GM21825 (cell line): ENCODE data around the gene CLPTM1L.
"Not testable (repeated sequence)": the region's sequence is repeated elsewhere in the genome, so short reads cannot be mapped to it uniquely, and the experiment has no call there.

Source experiments
- ATAC-seq: cut with Tn5 transposase; IDR thresholded peaks from one replicate; pipeline ENCODE4 v1.9.1; 2021; ENCODE audit warnings: mild to moderate bottlenecking, moderate library complexity; ENCODE audit not compliant: unreplicated experiment

CLPTM1L gene

DNA sequence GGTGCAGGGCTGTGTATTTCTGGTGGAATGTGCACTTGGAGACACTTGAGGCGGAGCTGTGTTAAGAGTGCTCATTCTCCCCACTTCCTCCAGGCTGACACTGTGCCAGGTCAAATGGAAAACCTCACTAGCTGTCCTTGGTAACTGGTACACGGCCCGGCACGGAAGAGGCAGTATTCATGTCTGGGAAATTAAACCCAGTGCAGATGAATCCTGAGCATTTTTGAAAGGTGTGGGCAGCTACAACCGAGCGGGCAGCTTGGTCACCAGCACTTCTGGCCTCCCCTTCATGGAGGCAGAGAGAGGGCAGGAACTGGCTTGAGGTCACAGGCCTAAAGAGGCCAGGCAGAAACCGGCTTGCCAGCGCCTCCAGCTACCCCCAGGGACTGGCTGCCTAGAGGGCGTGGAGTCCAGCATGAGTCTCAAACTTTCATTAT, 1.6 kb downstream of the CLPTM1L start:
- ATAC-seq = no peak

DNA sequence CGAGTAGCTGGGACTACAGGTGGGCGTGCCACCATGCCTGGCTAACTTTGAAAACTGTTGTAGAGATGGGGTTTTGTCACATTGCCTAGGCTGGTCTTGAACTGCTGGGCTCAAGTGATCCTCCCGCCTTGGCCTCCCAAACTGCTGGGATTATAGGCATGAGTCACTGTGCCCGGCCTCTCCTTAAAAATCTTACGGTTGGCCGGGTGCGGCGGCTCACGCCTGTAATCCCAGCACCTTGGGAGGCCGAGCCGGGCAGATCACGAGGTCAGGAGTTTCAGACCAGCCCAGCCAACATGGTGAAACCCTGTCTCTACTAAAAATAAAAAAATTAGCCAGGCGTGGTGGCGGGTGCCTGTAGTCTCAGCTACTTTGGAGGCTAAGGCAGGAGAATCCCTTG, 2.2 kb downstream of the CLPTM1L start:
- not testable (repeated sequence) for ATAC-seq

DNA sequence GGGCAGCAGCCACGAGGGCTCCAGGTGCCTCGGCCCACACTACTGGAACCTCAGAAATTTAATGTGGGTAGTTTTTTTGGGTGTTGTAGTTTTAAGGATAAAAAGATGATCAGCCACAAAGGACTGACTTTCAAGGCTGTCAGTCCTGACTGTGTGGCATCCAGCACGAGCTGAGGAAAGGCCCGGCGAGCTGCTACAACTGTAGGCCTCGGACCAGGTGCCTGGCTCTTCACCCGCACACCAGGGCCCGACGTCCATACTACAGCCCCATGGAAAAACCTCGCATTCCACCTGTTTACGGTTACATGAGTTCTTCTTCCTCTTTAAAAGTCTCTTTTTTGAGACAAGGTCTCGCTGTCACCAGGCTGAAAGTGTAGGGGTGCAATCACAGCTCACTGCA, 2.6 kb downstream of the CLPTM1L start:
- no peak for ATAC-seq

DNA sequence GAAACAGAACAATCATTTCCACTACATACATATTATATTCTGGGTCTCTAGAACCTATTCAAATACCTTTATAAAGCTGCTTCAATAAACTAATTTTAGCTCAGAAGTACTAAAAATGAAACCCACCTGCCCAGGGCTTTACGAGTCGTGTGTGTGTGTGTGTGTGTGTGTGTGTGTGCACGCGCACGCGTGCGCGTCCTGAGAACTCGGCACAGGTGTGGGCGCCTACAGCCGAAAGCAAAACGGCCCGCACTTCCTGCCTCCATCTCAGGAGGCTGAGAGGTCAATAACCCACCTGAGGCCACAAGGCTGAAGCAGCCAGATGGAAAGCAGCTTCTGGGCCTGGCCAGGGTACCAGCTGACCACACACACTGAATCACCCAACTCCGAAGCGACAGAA, 3.0 kb downstream of the CLPTM1L start:
- ATAC-seq = no peak

DNA sequence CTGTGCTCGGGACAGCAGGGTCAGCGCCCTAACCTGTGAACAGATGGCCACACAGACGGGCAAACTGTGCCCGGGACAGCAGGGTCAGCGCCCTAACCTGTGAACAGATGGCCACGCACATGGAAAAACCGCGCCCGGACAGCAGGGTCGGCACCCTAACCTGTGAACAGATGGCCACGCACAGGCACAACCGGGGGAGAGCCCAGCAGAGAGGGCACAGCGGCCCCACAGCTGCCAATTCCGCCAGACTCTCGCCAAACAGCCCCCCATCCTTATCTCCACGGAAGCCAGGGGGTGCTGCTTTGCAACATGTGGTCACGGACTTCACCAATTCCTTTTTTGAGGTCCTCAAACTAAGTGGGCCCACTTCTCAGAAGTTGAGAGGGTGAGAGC, 5.1 kb downstream of the CLPTM1L start:
- ATAC-seq = not testable (repeated sequence)

DNA sequence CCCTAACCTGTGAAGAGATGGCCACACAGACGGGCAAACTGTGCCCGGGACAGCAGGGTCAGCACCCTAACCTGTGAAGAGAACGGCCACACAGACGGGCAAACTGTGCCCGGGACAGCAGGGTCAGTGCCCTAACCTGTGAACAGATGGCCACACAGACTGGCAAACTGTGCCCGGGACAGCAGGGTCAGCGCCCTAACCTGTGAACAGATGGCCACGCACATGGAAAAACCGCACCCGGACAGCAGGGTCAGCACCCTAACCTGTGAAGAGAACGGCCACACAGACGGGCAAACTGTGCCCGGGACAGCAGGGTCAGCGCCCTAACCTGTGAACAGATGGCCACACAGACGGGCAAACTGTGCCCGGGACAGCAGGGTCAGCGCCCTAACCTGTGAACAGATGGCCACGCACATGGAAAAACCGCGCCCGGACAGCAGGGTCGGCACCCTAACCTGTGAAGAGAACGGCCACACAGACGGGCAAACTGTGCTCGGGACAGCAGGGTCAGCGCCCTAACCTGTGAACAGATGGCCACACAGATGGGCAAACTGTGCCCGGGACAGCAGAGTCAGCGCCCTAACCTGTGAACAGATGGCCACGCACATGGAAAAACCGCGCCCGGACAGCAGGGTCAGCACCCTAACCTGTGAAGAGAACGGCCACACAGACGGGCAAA, 5.6 kb downstream of the CLPTM1L start:
- ATAC-seq = not testable (repeated sequence)

DNA sequence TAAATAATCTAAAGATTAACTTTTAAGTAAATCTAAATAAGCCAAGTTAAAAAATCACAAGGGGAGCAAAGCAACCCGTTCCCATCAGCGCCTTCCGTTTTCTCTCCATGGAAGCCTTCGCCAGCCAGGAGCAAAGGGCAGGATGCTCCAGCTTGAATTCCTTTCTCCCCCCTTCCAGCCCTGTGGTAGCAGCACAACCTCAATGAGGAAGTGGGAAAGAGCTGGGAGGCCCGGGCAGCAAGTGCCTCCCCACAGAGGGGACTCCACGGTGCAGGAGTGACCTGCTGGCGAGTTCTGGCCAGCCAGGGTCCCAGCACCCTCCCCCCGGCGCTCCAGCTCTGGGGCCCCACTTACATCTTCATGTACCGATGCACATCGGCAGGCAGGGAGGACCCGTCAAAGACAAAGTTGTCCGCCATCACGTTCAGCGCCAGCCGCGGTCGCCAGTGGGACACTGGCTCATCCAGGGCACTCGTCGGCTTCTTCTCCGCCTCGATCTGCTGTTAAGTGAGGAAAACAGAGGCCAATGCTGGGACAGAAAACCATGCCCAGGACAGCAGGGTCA, 6.3 kb downstream of the CLPTM1L start:
- ATAC-seq = no peak

DNA sequence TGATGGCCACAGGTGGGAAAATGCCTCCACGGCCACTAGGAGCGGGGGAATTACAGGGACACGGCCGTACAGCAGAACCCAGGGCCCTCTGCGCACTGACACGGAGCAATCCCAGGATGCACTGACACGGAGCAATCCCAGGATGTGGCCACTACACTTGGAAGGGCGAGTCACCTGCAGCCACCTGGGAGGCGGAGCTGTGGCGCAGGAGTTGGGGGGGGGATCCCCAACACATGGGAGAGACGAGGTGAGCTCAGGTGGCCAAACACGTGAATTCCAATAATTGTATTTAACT, 6.8 kb downstream of the CLPTM1L start:
- no peak for ATAC-seq

DNA sequence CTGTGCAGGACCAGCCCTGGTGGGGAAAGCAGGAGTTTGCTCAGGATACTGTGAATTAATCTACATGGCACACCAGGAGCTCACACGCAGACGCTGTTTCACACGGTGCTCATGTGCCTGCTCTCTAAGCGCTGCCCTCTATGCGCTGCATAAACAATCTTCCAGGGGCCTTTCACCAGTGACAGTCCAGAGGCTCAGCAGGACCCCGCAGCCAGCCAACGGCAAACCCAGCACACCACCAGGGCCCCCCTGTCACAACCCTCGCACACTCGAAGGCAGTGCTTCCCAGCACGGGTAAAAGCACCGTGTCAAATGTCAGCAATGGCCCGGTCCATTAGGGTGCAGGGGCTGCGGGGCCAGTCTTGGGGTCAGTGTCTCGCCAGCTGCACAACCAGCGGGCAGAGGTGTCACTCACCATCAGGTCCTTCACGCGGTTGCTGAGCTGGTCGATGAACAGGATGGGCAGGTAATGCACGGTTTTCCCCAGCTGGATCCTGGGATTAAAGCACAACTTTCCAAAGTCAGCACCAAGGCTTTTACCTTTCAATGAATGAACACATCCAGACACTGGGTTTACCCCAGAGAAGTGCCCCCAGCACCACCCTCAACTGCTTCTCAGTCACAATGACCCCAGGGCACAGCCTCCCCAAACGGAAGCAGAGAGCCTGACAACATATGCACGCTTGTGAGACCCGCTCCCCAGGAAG, 7.3 kb downstream of the CLPTM1L start:
- ATAC-seq = no peak

DNA sequence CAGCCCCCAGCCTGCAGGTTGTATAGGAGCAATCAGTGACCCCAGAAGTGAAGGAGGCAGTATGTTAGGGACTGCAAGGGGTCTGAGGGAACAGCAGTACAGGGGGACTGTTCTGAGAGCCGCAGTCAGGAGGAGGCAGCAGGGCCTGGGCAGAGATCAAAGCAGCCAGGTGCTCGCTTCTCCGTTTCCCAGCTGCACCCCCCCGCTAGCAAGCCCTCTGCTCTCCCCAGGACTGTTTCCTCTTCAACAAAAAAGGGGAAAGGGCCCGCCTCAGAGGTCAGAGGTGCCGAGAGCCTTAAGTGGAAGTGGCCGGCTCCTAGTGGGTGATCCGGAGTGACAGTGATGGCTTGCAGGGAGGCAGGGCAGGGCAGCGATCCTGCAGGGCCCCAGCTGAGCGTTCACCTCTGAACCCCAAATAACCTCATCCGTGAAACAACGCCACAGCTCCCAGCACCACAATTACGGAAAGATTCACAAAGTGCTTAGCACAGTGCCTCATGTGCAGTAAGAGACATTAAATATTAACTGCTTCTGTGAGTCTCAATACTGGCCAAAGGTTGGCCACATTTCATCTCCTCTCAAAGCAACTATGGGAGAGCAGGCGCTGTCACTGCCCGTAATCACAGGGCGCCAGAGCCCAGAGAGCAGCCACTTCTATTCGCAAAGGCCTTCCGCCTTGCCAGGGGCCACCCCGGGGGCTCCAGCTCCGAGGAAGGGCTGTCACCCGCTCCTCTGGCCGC, 8.0 kb downstream of the CLPTM1L start:
- no peak for ATAC-seq

DNA sequence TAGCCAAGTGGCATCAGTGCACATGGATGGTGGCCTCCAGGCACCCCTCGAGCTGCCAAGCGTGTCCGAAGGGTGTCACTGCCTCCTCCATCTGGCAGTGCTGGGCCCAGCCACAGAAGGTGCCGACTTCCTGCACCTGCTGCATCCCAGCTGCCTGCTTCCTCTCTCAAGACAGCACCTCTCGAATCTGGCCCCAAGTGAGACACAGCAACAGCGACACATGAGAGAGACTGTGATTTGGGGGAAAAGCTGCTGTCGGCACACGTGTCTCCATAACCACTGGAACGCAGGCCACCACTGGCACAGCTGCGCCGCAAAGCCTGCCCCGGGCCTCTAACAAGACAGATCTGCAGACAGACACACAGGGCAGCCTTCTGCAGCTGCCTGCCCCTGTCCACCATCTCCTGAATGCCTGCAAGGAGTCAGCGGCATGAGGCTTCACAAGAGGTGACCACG, 8.8 kb downstream of the CLPTM1L start:
- ATAC-seq = no peak

DNA sequence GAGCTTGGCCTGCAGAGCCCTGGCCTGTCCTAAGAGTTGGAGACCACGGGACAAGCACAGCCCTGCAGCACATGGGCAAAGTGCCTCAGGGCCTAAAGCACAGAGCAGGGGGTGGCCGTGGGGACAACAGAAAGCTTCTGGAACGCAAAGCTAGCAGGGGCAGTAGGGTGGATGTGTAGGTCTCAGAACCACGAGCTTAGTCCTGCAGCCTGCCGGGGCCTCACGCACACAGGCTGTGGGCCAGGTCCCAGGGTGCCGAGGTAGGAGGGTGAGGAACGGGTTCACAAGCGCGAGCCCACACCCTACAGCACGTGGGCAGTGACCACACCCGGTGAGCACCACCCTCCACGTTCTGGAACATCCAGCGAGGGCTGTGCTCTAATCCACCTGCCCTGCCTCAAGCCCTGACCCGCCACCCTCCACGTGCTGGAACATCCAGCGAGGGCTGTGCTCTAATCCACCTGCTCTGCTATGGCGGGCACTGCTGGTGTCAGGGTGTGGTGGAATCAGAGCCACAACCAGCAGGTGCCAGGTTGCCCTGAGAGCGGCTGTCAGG, 9.3 kb downstream of the CLPTM1L start:
- ATAC-seq = no peak

DNA sequence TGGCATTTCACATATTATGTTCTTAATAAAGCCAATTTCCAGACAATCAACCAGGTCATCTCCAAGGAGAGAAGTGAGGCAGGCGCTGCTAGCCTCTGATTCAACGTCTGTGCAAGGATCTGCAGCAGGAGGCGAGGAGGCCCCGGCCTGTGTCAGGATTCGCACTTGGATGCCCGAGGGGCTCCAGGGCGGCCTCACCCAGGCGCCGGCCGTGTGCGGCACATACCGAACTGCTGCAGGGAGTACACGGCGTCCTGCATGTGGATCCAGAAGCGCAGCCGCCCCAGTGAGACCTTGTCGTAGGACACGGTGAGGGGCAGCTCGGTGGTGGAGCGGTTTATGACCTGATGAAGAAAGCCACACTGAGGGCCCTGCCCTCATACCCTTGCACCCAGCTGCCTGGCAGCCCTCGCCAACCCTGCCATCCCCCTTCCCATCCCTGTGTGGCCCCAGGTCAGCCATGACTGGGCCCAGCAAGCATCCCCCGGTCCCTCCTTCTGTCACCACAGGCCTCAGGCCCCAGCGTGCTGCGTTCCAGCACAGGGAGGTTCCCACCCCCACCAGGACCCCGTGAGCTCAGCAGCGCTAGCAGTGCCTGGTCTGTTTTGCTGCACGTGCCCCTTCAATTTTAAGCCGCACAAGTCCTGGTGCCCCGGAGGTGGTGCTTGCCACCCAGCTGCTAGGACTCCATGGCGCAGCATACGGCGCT, 9.9 kb downstream of the CLPTM1L start:
- no peak for ATAC-seq

DNA sequence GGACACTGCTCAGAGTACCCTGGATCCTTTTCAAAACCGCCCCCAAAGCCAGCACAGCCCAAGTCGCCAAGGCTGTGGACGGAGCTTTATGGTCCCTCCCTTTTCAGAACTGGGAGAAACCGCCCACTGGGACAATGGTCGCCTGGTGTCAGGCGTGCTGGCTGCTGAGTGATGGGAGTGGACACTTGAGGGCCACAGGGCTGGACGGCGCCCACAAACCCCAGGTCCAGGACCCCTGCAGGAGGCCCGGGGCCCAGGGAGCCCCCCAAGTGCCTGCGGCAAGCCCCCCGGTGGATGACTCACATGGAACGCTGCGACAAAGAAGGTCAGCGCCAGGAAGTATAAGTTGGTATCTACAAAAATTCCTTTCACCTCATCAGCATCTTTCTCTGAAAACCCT, 10.9 kb downstream of the CLPTM1L start:
- no peak for ATAC-seq

DNA sequence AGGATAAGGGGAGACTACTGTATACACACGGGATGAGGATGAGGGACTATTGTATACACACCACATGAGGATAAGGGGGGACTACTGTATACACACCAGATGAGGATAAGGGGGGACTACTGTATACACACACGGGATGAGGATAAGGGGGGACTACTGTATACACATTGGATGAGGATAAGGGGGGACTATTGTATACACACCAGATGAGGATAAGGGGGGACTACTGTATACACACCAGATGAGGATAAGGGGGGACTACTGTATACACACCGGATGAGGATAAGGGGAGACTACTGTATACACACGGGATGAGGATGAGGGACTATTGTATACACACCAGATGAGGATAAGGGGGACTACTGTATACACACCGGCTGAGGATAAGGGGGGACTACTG, 11.6 kb downstream of the CLPTM1L start:
- not testable (repeated sequence) for ATAC-seq

DNA sequence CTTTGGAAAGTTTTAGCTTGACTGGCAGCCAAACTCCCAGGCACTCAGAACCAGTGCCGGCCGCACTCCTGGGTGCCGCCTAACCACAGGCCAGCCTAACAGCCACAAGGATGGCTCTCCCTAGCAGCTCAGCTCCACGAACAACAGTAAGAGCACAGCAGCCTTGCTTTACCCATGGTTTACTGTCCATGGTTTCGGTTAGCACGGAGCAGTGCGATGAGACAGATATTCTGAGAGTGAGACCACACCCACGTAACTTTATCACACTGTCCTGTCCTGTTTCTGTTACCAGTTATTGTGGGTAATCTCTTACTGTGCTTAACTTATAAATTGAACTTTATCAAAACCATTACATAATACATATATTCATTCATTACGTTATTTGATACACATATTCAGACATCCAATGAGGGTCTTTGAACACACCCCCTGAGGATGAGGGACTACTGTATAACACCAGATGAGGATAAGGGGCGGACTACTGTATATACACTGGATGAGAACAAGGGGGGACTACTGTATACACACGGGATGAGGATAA, 12.4 kb downstream of the CLPTM1L start:
- ATAC-seq = no peak

DNA sequence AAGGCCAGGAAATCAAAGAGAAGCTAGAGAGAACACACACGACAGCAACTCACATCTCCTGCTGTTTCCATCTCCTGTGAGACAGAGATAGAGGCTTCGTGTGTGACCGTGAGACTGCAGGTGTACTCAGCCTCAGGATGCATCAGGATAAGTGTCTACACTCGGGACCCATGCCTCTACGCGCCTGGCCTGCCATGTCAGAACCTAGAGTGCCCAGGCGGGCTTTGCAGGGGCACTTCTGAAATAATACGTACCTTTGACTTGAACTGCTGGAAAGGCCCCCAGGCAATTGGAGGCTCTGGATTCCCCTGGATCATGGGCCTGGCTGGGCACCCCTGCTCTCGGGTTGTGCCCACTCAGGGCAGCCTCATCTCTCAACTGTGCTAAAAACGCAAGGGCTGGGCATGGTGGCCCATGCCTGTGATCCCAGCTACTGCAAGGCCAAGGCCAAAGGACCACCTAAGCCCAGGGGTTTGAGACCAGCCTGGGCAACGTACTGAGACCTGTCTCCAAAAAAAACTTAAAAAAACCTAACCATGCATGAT, 13.0 kb downstream of the CLPTM1L start:
- ATAC-seq = no peak

DNA sequence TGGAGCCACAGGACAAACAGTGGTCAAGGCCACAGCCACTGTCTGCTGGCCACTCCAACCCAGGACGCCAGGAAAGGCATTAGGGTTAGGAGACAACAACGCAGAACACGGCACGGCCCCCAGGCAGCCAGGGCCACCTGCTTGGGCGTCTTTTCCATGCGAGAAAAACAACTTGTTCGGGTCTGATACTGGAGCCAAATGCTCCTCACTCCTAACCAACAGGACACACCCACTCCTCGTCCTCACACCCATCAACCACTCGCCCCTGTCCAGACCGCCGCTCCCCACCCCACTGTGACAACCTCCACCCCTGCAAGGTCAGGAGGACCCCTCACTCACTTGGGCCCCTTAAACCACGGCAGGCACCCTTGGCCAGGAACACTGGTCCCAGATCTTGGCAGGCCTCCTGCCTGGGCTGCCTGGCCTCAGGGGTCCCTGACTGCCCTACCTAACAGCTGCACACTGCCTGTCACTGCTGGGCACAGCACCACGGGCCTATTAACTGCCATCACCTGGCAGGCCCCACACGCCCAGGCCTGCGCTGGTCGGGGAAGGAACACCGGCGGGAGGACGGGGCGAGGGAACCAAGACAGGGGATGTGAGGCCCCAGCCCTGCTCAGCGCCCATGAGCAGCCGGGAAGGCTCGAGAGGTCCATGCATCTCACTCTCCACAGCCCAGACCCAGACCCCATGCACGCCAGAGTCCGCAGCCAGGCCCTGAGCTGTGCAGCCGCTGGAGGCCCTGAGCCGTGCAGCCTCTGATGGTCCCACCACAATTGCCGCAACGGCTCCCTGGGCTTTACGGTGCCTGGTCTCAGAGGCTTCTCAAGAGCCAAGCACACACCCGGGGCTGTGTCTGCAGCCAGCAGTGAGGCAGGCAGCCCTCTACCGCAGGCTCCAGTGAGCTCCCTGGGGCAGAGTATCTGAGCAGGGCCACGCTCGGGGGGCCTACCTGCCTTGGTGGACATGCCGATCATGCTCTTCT, 13.8 kb downstream of the CLPTM1L start:
- ATAC-seq = no peak
